Kidney (tissue), 14 donors: ENCODE data around the gene TTC31. TPM values are rescaled to one million over a fixed set of nuclear protein-coding genes. Genes with fewer than 3 reads are reported as not detected.
"Not testable (repeated sequence)": the region's sequence is repeated elsewhere in the genome, so short reads cannot be mapped to it uniquely, and the experiment has no call there.

Source experiments
- DNase-seq, 5 donors: peaks; one replicate each; pipeline ENCODE4 v3.0.0-alpha.2; 2013 to 2020
- FAIRE-seq: peaks from 2 replicates; lab custom pipeline; 2012; peaks lifted over from hg19 to GRCh38; lab: Jason Lieb, UNC
- H3K27ac ChIP-seq, 2 donors: one replicate each; pipeline ENCODE4 v1.7.0; 2013; ENCODE audit warnings: low read depth in 2 of 2, low read length in 2 of 2, inconsistent platforms in 1 of 2
- H3K27me3 ChIP-seq: one replicate; pipeline ENCODE4 v1.7.1; 2013; ENCODE audit warnings: low read length, inconsistent platforms; ENCODE audit not compliant: control insufficient read depth, insufficient read depth
- H3K36me3 ChIP-seq, 3 donors: one replicate each; pipeline versions ENCODE4 v1.7.0 to v1.7.1; 2013; ENCODE audit warnings: low read length in 3 of 3, control low read depth in 1 of 3, inconsistent platforms in 1 of 3; ENCODE audit not compliant: insufficient read depth in 3 of 3, control insufficient read depth in 2 of 3
- H3K4me1 ChIP-seq, 3 donors: one replicate each; pipeline versions ENCODE4 v1.7.0 to v1.7.1; 2013; ENCODE audit warnings: low read length in 3 of 3, inconsistent platforms in 1 of 3, low read depth in 1 of 3; ENCODE audit not compliant: control insufficient read depth in 2 of 3, insufficient read depth in 2 of 3
- H3K4me3 ChIP-seq, 3 donors: one replicate each; pipeline versions ENCODE4 v1.7.0 to v1.8.1; 2013; ENCODE audit warnings: low read length in 3 of 3, control low read depth in 1 of 3, inconsistent platforms in 1 of 3
- H3K9ac ChIP-seq, 3 donors: one replicate each; pipeline versions ENCODE4 v1.7.0 to v1.7.1; 2013; ENCODE audit warnings: low read length in 3 of 3, control low read depth in 1 of 3, inconsistent platforms in 1 of 3
- H3K9me3 ChIP-seq, 3 donors: one replicate each; pipeline versions ENCODE4 v1.7.0 to v1.7.1; 2013; ENCODE audit warnings: low read length in 3 of 3, control low read depth in 1 of 3, inconsistent platforms in 1 of 3; ENCODE audit not compliant: control insufficient read depth in 2 of 3, insufficient read depth in 1 of 3
- CTCF ChIP-seq: IDR thresholded peaks from 3 replicates; pipeline ENCODE4 v1.5.1; 2012; ENCODE audit warnings: mild to moderate bottlenecking, moderate library complexity, borderline replicate concordance; ENCODE audit not compliant: insufficient read depth; ENCODE audit errors: extremely low read depth
- intact Hi-C: fragments of 100-400 bp; cut with DNase I; formaldehyde crosslinking; loops from one replicate; pipeline ENCODE4 v1.11.1; 2022
- polyA plus RNA-seq: library from polyadenylated mRNA; stranded (reverse); fragments of 350-450 nt; fragmentation: Illumina TruSeq; extraction: RNeasy Lipid Tissue Mini Kit (QIAGEN cat#74804); gene quantifications from one replicate; pipeline ENCODE4 v1.2.3, GENCODE V29; 2014; ENCODE audit warnings: low read depth, low replicate concordance; ENCODE audit not compliant: insufficient read depth
- total RNA-seq: library from RNA; stranded (reverse); fragmentation: NEBNext Ultra II Directional; extraction: Animal tissue kit (Norgen Biotek cat#: 25700); gene quantifications from one replicate; pipeline ENCODE4 v1.2.1, GENCODE V29; 2021
- donor health status: control.
- donor health status: control.
- donor health status: control.
- donor health status: control.
- donor health status: control.
- donor health status: DM: yes; HTN: yes; CAD: no.
- donor health status: Normal renal cell carcinoma (clear cell type).

The TTC31 gene
- total and polyA plus RNA-seq, 2 donors from 2014 or later: 11.5 to 29.1 TPM

GRCh38 chr2:74458132-74458937 lies 24.5 kb upstream of the TTC31 start, which contains the start of gene WBP1:
WBP1 (plus strand) TSS chr2:74458438; CDS start chr2:74458603, 165 bp downstream.
- intact Hi-C loops: no loop called here
- DNase-seq (peak; percentile 100), FAIRE-seq (peak; percentile 99)
- Histone ChIP-seq H3K27me3 (no peaks in the 10 kb centered on the region), H3K4me3 (peak within 1 kb of the TSS; percentile 79 to 97 (median 97)), H3K36me3 (peaks cover 0 to 3% (median 0%) of the 10 kb centered on the region in 3 donors), H3K4me1 (peaks cover 0 to 26% (median 12%) of the 10 kb centered on the region in 3 donors), H3K9me3 (no peaks in the 10 kb centered on the region), H3K9ac (peak within 1 kb of the TSS; percentile 91 to 95 (median 94)), H3K27ac (peak within 1 kb of the TSS; percentile 96 to 97)
- no peak for TF ChIP-seq CTCF

GRCh38 chr2:74458938-74459363 lies 23.9 kb upstream of the TTC31 start:
- DNase-seq: peak in 2 of 5 donors; percentile 53 to 69
- no peak for TF ChIP-seq CTCF
- Histone ChIP-seq H3K4me1 (peaks cover 0 to 26% (median 12%) of the 10 kb centered on the region in 3 donors), H3K9me3 (no peaks in the 10 kb centered on the region), H3K4me3 (peak overlapping the region; percentile 79 to 97 (median 97)), H3K9ac (peak overlapping the region; percentile 56 to 94 (median 71)), H3K27me3 (no peaks in the 10 kb centered on the region), H3K36me3 (peaks cover 0 to 3% (median 0%) of the 10 kb centered on the region in 3 donors), H3K27ac (no peak overlapping the region)
- intact Hi-C loops: no loop called here
- no peak for FAIRE-seq

GRCh38 chr2:74459503-74460118 lies 23.3 kb upstream of the TTC31 start:
- DNase-seq: peak in 2 of 5 donors; percentile 46 to 57
- H3K36me3 ChIP-seq, H3K27ac ChIP-seq, H3K9me3 ChIP-seq, FAIRE-seq, H3K27me3 ChIP-seq, intact Hi-C loops, H3K9ac ChIP-seq: not testable (repeated sequence)
- H3K4me3 ChIP-seq: peak overlapping the region in 1 of 3 donors; percentile 97
- H3K4me1 ChIP-seq: peaks cover 0 to 32% (median 16%) of the 10 kb centered on the region in 3 donors

- H3K27ac ChIP-seq, FAIRE-seq, H3K9ac ChIP-seq, H3K9me3 ChIP-seq, H3K4me3 ChIP-seq, intact Hi-C loops, H3K27me3 ChIP-seq, H3K36me3 ChIP-seq: not testable (repeated sequence)
- peak in 2 of 5 donors; percentile 49 to 58 for DNase-seq
- peaks cover 0 to 32% (median 16%) of the 10 kb centered on the region in 3 donors for H3K4me1 ChIP-seq
These were observed 22.7 kb upstream of the TTC31 start for GRCh38 chr2:74460187-74460586.
